Suprapubic skin (tissue), 4 donors: ENCODE measurements around the gene BCL7B. TPM values are rescaled to one million over a fixed set of nuclear protein-coding genes. Genes with fewer than 3 reads are reported as not detected.

Source experiments
- DNase-seq, 2 donors: peaks; one replicate each; pipeline ENCODE4 v3.0.0-alpha.2; 2019; ENCODE audit warnings: low spot score in 2 of 2
- H3K27ac ChIP-seq: fragments of 200-600 bp; sonication (generic); one replicate; pipeline ENCODE4 v1.5.1; 2019
- H3K27me3 ChIP-seq: fragments of 200-600 bp; sonication (generic); one replicate; pipeline ENCODE4 v1.5.1; 2019
- H3K36me3 ChIP-seq: fragments of 200-600 bp; sonication (generic); one replicate; pipeline ENCODE4 v1.5.1; 2019
- H3K4me1 ChIP-seq: fragments of 200-600 bp; sonication (generic); one replicate; pipeline ENCODE4 v1.5.1; 2019
- H3K4me3 ChIP-seq: fragments of 200-600 bp; sonication (generic); one replicate; pipeline ENCODE4 v1.5.1; 2019; ENCODE audit warnings: mild to moderate bottlenecking
- H3K9me3 ChIP-seq: fragments of 200-600 bp; sonication (generic); one replicate; pipeline ENCODE4 v1.5.1; 2019
- CTCF ChIP-seq, 2 donors: fragments of 200-600 bp in 1 of 2; fragments of 450-650 bp in 1 of 2; sonication (generic) in 1 of 2; IDR thresholded peaks; one replicate each; pipeline ENCODE4 v1.5.1; 2016 to 2019; ENCODE audit warnings: antibody characterized with exemption in 2 of 2, mild to moderate bottlenecking in 1 of 2, moderate library complexity in 1 of 2
- EP300 ChIP-seq: sonication (generic); formaldehyde crosslinking; IDR thresholded peaks from one replicate; pipeline ENCODE4 v1.6.1; 2017; ENCODE audit warnings: antibody characterized with exemption
- POLR2A ChIP-seq, 2 donors: fragments of 450-650 bp; IDR thresholded peaks; one replicate each; pipeline ENCODE4 v1.6.1; 2017; ENCODE audit warnings: antibody characterized with exemption in 2 of 2, mild to moderate bottlenecking in 2 of 2, moderate library complexity in 2 of 2
- POLR2AphosphoS5 ChIP-seq, 3 donors: sonication (generic); formaldehyde crosslinking; IDR thresholded peaks; one replicate each; pipeline ENCODE4 v1.6.1; 2017; ENCODE audit warnings: antibody characterized with exemption in 3 of 3
- WGBS: methylation state at CpG from one replicate; pipeline ENCODE4 v1.1.5; 2018; 5-methylcytosine and 5-hydroxymethylcytosine counted together
- total RNA-seq, 4 donors: library from RNA; depleted of rRNA; stranded (reverse); fragments of >200 nt; gene quantifications; one replicate each; pipeline ENCODE4 v1.1.0, GENCODE V29; 2016

Gene BCL7B
- total RNA-seq, 4 donors from 2014 or later = 33.4 to 55.4 (median 46.1) TPM

DNA sequence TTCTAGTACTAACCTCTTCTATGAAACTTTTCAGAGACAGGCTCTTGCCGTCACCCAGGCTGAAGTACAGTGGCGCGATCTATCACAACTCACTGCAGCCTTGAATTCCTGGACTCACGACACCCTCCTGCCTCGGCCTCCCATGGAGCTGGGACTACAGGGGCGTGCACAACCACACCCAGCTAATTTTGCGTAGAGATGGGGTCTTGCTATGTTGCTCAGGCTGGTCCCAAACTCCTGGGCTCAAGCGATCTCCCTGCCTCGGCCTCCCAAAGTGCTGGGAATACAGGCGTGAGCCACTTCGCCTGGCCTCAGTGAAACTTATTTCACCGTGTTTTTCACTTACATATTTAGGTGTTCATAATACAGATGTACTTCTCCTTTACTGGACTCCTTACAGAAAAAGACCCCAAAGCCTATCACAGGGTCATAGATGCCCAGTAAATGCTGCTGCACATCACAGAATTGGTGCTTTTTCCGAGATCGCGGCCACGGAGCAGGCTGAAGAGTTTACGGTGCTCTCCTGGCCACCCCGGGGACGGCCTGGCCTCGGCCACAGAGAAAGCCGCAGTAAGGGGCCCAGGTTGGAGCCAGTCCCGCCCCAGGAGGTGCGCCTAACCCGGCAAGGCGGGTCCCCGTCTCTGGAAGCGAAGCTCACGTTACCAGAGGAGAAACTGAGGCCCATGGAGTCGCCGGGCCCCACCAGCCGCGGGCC, 20.3 kb upstream of the BCL7B start:
- Histone ChIP-seq H3K36me3 (peaks cover 25% of the 10 kb centered on the region), H3K27ac (peak overlapping the region; percentile 89), H3K4me1 (peaks cover 28% of the 10 kb centered on the region), H3K4me3 (peak overlapping the region; percentile 83), H3K27me3 (no peaks in the 10 kb centered on the region), H3K9me3 (no peaks in the 10 kb centered on the region)
- WGBS = 16% methylated on average over 27 of the region's 32 CpGs
- peak in 1 of 2 donors; percentile 81 for DNase-seq
- TF ChIP-seq POLR2AphosphoS5 (IDR thresholded peaks at IDR 0.05) (no peak), EP300 (no peak), POLR2A (IDR thresholded peaks at IDR 0.05) (no peak), CTCF (IDR thresholded peaks at IDR 0.05) (no peak)

DNA sequence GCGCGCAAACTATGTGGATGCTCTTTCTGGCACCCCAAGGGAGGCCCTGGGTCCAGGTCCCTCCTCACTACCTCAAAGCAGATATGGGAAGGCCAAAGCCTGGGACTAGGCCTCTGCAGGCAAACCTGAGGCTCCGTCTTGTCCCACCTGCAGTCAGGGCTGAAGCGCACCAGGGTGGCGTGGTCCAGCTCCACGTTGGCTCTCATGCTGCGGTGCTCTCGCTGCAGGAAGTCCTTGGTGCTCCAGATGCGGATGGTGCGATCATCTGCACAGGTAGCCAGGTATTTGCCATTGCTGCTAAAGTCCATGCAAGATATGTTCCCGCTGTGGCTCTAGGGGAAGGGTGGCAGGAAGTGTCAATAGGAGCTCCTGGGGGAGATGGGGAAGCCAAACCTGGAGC, 16.3 kb upstream of the BCL7B start:
- H3K36me3 ChIP-seq = peaks cover 64% of the 10 kb centered on the region
- no peak for DNase-seq
- no peaks in the 10 kb centered on the region for H3K9me3 ChIP-seq
- H3K4me3 ChIP-seq = no peak overlapping the region
- no peak for TF ChIP-seq POLR2A (IDR thresholded peaks at IDR 0.05)
- TF ChIP-seq POLR2AphosphoS5 (IDR thresholded peaks at IDR 0.05) = no peak
- no peak for TF ChIP-seq CTCF (IDR thresholded peaks at IDR 0.05)
- TF ChIP-seq EP300 = no peak
- no peaks in the 10 kb centered on the region for H3K27me3 ChIP-seq
- peaks cover 20% of the 10 kb centered on the region for H3K4me1 ChIP-seq
- H3K27ac ChIP-seq = no peak overlapping the region
- 92% methylated on average over 9 of the region's 11 CpGs for WGBS

GRCh38 chr7:73573276-73573675, 15.8 kb upstream of the BCL7B start:
- WGBS = 100% methylated on average over 4 of the region's 9 CpGs
- Histone ChIP-seq H3K36me3 (peaks cover 65% of the 10 kb centered on the region), H3K27me3 (no peaks in the 10 kb centered on the region), H3K4me1 (peaks cover 19% of the 10 kb centered on the region), H3K4me3 (no peak overlapping the region), H3K27ac (no peak overlapping the region), H3K9me3 (no peaks in the 10 kb centered on the region)
- TF ChIP-seq EP300 = no peak
- TF ChIP-seq POLR2A (IDR thresholded peaks at IDR 0.05) = no peak
- no peak for TF ChIP-seq POLR2AphosphoS5 (IDR thresholded peaks at IDR 0.05)
- TF ChIP-seq CTCF (IDR thresholded peaks at IDR 0.05) = no peak
- DNase-seq = no peak

- H3K4me3 ChIP-seq = no peak overlapping the region
- H3K36me3 ChIP-seq = peaks cover 65% of the 10 kb centered on the region
- peaks cover 17% of the 10 kb centered on the region for H3K4me1 ChIP-seq
- H3K9me3 ChIP-seq = no peaks in the 10 kb centered on the region
- TF ChIP-seq EP300 (no peak), CTCF (IDR thresholded peaks at IDR 0.05) (no peak), POLR2A (IDR thresholded peaks at IDR 0.05) (no peak), POLR2AphosphoS5 (IDR thresholded peaks at IDR 0.05) (no peak)
- DNase-seq = no peak
- no peak overlapping the region for H3K27ac ChIP-seq
- H3K27me3 ChIP-seq = no peaks in the 10 kb centered on the region
- 73% methylated on average over 6 of the region's 6 CpGs for WGBS
Measured at GRCh38 chr7:73572767-73573186, 15.3 kb upstream of the BCL7B start.

DNA sequence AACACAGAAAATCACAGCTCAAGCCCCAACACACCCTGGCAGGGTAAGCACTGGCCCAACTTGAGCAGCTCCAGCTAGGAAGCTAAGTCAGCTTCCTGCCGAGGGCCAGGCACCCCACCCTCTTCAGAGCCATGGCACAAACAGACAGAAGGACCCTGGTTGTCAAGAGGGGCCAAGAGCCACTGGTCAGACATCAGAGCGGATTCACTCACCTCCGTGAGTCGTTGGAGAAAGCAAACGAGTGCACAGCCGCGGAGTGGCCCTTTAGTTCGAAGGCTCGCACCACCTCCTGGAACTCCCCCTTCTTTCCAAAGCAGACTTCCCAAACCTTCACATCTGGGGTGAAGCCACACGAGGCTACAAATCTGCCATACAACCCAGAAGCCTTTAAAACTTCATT, 13.5 kb upstream of the BCL7B start:
- Histone ChIP-seq H3K27ac (no peak overlapping the region), H3K27me3 (no peaks in the 10 kb centered on the region), H3K4me3 (no peak overlapping the region), H3K9me3 (no peaks in the 10 kb centered on the region), H3K4me1 (no peaks in the 10 kb centered on the region), H3K36me3 (peaks cover 65% of the 10 kb centered on the region)
- no peak for DNase-seq
- no peak for TF ChIP-seq POLR2A (IDR thresholded peaks at IDR 0.05)
- TF ChIP-seq POLR2AphosphoS5 (IDR thresholded peaks at IDR 0.05) = no peak
- TF ChIP-seq CTCF (IDR thresholded peaks at IDR 0.05) = no peak
- TF ChIP-seq EP300 = no peak
- WGBS = 90% methylated on average over 10 of the region's 10 CpGs
